Neuronal stem cell (in vitro differentiated cells): ENCODE measurements around the gene STK32A.

Source experiments
- DNase-seq: peaks from one replicate; pipeline ENCODE4 v3.0.0-alpha.2; 2013; ENCODE audit warnings: low spot score
- H2AFZ ChIP-seq: one replicate; pipeline ENCODE4 v1.6.1; 2013; ENCODE audit warnings: mild to moderate bottlenecking, low read length, inconsistent platforms
- H2AK5ac ChIP-seq: 2 replicates; pipeline ENCODE4 v1.6.1; 2013; ENCODE audit warnings: low read depth, mild to moderate bottlenecking, inconsistent platforms, low read length, moderate library complexity, mixed read lengths
- H2BK120ac ChIP-seq: 2 replicates; pipeline ENCODE4 v1.6.1; 2013; ENCODE audit warnings: low read depth, mild to moderate bottlenecking, inconsistent platforms, low read length, moderate library complexity, mixed read lengths
- H2BK12ac ChIP-seq: one replicate; pipeline ENCODE4 v1.6.1; 2013; ENCODE audit warnings: low read length, inconsistent platforms
- H2BK15ac ChIP-seq: 2 replicates; pipeline ENCODE4 v1.6.1; 2013; ENCODE audit warnings: mild to moderate bottlenecking, low read length, inconsistent platforms, mixed read lengths
- H2BK5ac ChIP-seq: one replicate; pipeline ENCODE4 v1.6.1; 2013; ENCODE audit warnings: inconsistent platforms, mild to moderate bottlenecking, low read length, moderate library complexity
- H3K14ac ChIP-seq: one replicate; pipeline ENCODE4 v1.6.1; 2013; ENCODE audit warnings: low read length, inconsistent platforms
- H3K18ac ChIP-seq: 2 replicates; pipeline ENCODE4 v1.6.1; 2013; ENCODE audit warnings: low read length, inconsistent platforms
- H3K23ac ChIP-seq: 2 replicates; pipeline ENCODE4 v1.6.1; 2013; ENCODE audit warnings: low read depth, mild to moderate bottlenecking, mixed read lengths, low read length, inconsistent platforms; ENCODE audit not compliant: poor library complexity
- H3K27ac ChIP-seq: replicated peaks from 3 replicates; pipeline ENCODE4 v1.5.1; 2013; ENCODE audit warnings: low read length, inconsistent platforms
- H3K27me3 ChIP-seq, 3 experiments: 2 replicates each; pipeline ENCODE4 v1.6.1; 2013; ENCODE audit warnings: low read length in 3 of 3, mild to moderate bottlenecking in 2 of 3, inconsistent platforms in 1 of 3, low read depth in 1 of 3, mixed read lengths in 1 of 3, moderate library complexity in 1 of 3; ENCODE audit not compliant: control insufficient read depth in 3 of 3, insufficient read depth in 3 of 3
- H3K36me3 ChIP-seq, 2 donors: replicated peaks in 1 of 2; 2 replicates each; pipeline ENCODE4 v1.6.1; 2013; ENCODE audit warnings: low read length in 2 of 2; ENCODE audit not compliant: control insufficient read depth in 2 of 2, insufficient read depth in 2 of 2
- H3K4ac ChIP-seq: 2 replicates; pipeline ENCODE4 v1.6.1; 2013; ENCODE audit warnings: inconsistent platforms, mild to moderate bottlenecking, low read length, moderate library complexity
- H3K4me1 ChIP-seq, 2 donors: 1 replicate in 1 of 2; 2 replicates in 1 of 2; pipeline ENCODE4 v1.6.1; 2013; ENCODE audit warnings: low read length in 2 of 2, low read depth in 1 of 2; ENCODE audit not compliant: control insufficient read depth in 2 of 2, insufficient read depth in 1 of 2
- H3K4me2 ChIP-seq: one replicate; pipeline ENCODE4 v1.6.1; 2013; ENCODE audit warnings: mild to moderate bottlenecking, low read length, inconsistent platforms; ENCODE audit not compliant: insufficient read depth, poor library complexity, severe bottlenecking
- H3K4me3 ChIP-seq, 2 donors: 2 replicates each; pipeline ENCODE4 v1.5.1; 2013; ENCODE audit warnings: low read length in 2 of 2, mild to moderate bottlenecking in 2 of 2, inconsistent platforms in 1 of 2, moderate library complexity in 1 of 2
- H3K79me1 ChIP-seq: one replicate; pipeline ENCODE4 v1.6.1; 2013; ENCODE audit warnings: low read depth, mild to moderate bottlenecking, inconsistent platforms, low read length, moderate library complexity
- H3K9ac ChIP-seq: one replicate; pipeline ENCODE4 v1.6.1; 2013; ENCODE audit warnings: mild to moderate bottlenecking, low read depth, low read length, inconsistent platforms; ENCODE audit not compliant: poor library complexity
- H3K9me3 ChIP-seq, 2 donors: replicated peaks in 1 of 2; 2 replicates each; pipeline versions ENCODE3 to v1.6.1; 2013; ENCODE audit warnings: low read length in 2 of 2, mild to moderate bottlenecking in 2 of 2, inconsistent platforms in 1 of 2, low read depth in 1 of 2, mixed read lengths in 1 of 2, moderate library complexity in 1 of 2; ENCODE audit not compliant: control insufficient read depth in 2 of 2, insufficient read depth in 1 of 2
- H4K8ac ChIP-seq: one replicate; pipeline ENCODE4 v1.6.1; 2013; ENCODE audit warnings: low read depth, mild to moderate bottlenecking, inconsistent platforms, low read length, moderate library complexity
- H4K91ac ChIP-seq: one replicate; pipeline ENCODE4 v1.6.1; 2013; ENCODE audit warnings: low read length, low read depth, mild to moderate bottlenecking, inconsistent platforms; ENCODE audit not compliant: poor library complexity
- WGBS, 2 donors: extraction: QIAGEN DNeasy Blood & Tissue Kit; methylation state at CpG; one replicate each; pipeline ENCODE4 v1.1.7; 2013; ENCODE audit warnings: missing lambda C conversion rate in 2 of 2, mixed read lengths in 1 of 2; ENCODE audit not compliant: insufficient read length in 2 of 2, insufficient replicate concordance in 1 of 2; ENCODE audit errors: extremely low coverage in 2 of 2; 5-methylcytosine and 5-hydroxymethylcytosine counted together

STK32A gene

GRCh38 chr5:147384346-147385193 lies 149.7 kb downstream of the STK32A start:
- H3K4me3 ChIP-seq = no peak overlapping the region

GRCh38 chr5:147387109-147387508 lies 152.3 kb downstream of the STK32A start:
- no peak overlapping the region for H2BK120ac ChIP-seq
- no peaks in the 10 kb centered on the region for H3K9me3 ChIP-seq
- H3K27ac ChIP-seq = no peak overlapping the region
- no peak overlapping the region for H3K4ac ChIP-seq
- H2BK15ac ChIP-seq = no peak overlapping the region
- H2BK12ac ChIP-seq = no peak overlapping the region
- no peak overlapping the region for H3K23ac ChIP-seq
- H3K79me1 ChIP-seq = no peaks in the 10 kb centered on the region
- H3K18ac ChIP-seq = no peak overlapping the region
- no peak overlapping the region for H3K14ac ChIP-seq
- H3K27me3 ChIP-seq = no peaks in the 10 kb centered on the region
- WGBS, 2 donors = no CpG with 5 or more reads among the region's 4 CpGs
- H3K4me3 ChIP-seq = no peak overlapping the region
- no peak overlapping the region for H2AK5ac ChIP-seq
- no peak overlapping the region for H4K8ac ChIP-seq
- H2BK5ac ChIP-seq = no peak overlapping the region
- H3K9ac ChIP-seq = no peak overlapping the region
- H3K4me1 ChIP-seq = peaks cover 8 to 16% of the 10 kb centered on the region in 2 donors
- H2AFZ ChIP-seq = no peak overlapping the region
- H3K4me2 ChIP-seq = no peak overlapping the region
- no peak for DNase-seq
- H4K91ac ChIP-seq = no peak overlapping the region
- H3K36me3 ChIP-seq = peaks cover 5 to 25% of the 10 kb centered on the region in 2 donors

More at GRCh38 chr5:147384346-147385193, 149.7 kb downstream of the STK32A start:
- Histone ChIP-seq H3K36me3 (no peaks in the 10 kb centered on the region), H3K9ac (no peak overlapping the region), H3K18ac (no peak overlapping the region), H2BK5ac (no peak overlapping the region), H3K4me1 (peaks cover 8 to 16% of the 10 kb centered on the region in 2 donors), H2BK120ac (no peak overlapping the region), H3K14ac (no peak overlapping the region), H2BK12ac (no peak overlapping the region), H3K27me3 (no peaks in the 10 kb centered on the region), H2BK15ac (no peak overlapping the region), H4K91ac (no peak overlapping the region), H3K27ac (no peak overlapping the region), H2AFZ (no peak overlapping the region), H3K4ac (no peak overlapping the region), H2AK5ac (no peak overlapping the region), H3K4me2 (no peak overlapping the region), H3K9me3 (peaks cover 2 to 8% of the 10 kb centered on the region in 2 donors), H3K79me1 (no peaks in the 10 kb centered on the region), H3K23ac (no peak overlapping the region), H4K8ac (no peak overlapping the region)
- no peak for DNase-seq
- WGBS, 2 donors = no CpG with 5 or more reads among the region's 6 CpGs

- Histone ChIP-seq H3K36me3 (peaks cover 11 to 38% of the 10 kb centered on the region in 2 donors), H3K9me3 (no peaks in the 10 kb centered on the region), H3K23ac (no peak overlapping the region), H2BK120ac (no peak overlapping the region), H3K18ac (no peak overlapping the region), H2AFZ (no peak overlapping the region), H3K4me3 (no peak overlapping the region), H3K4me1 (peaks cover 5 to 12% of the 10 kb centered on the region in 2 donors), H2AK5ac (no peak overlapping the region), H3K27ac (no peak overlapping the region), H3K27me3 (no peaks in the 10 kb centered on the region), H4K8ac (no peak overlapping the region), H4K91ac (no peak overlapping the region), H3K4me2 (no peak overlapping the region), H2BK12ac (no peak overlapping the region), H3K14ac (no peak overlapping the region), H2BK5ac (no peak overlapping the region), H3K9ac (no peak overlapping the region), H3K4ac (no peak overlapping the region), H2BK15ac (no peak overlapping the region), H3K79me1 (no peaks in the 10 kb centered on the region)
- DNase-seq = no peak
- WGBS, 2 donors = no CpG with 5 or more reads among the region's 7 CpGs
These were observed 153.6 kb downstream of the STK32A start for GRCh38 chr5:147388184-147389108.
